Activated CD8-positive, alpha-beta memory T cell treated with anti-CD3 and anti-CD28 coated beads for 36 hours (primary cell): Measurements from ENCODE around the gene ADAMTS15. TPM values are rescaled to one million over a fixed set of nuclear protein-coding genes. Genes with fewer than 3 reads are reported as not detected.

Experiments
- CTCF ChIA-PET: fragments of 350-600 bp; sonication (Branson Sonifier 250); formaldehyde crosslinking; loops from one replicate; lab custom pipeline; 2021; ENCODE audit warnings: antibody characterized with exemption; lab: Charles Lee
- POLR2A ChIA-PET: fragments of 350-600 bp; sonication (Branson Sonifier 250); formaldehyde crosslinking; loops from one replicate; lab custom pipeline; 2021; ENCODE audit warnings: antibody characterized with exemption; lab: Charles Lee
- total RNA-seq, 2 experiments: library from RNA; stranded (reverse); gene quantifications; one replicate each; pipeline ENCODE4 v1.2.3, GENCODE V29; 2021

Gene ADAMTS15, protein sequence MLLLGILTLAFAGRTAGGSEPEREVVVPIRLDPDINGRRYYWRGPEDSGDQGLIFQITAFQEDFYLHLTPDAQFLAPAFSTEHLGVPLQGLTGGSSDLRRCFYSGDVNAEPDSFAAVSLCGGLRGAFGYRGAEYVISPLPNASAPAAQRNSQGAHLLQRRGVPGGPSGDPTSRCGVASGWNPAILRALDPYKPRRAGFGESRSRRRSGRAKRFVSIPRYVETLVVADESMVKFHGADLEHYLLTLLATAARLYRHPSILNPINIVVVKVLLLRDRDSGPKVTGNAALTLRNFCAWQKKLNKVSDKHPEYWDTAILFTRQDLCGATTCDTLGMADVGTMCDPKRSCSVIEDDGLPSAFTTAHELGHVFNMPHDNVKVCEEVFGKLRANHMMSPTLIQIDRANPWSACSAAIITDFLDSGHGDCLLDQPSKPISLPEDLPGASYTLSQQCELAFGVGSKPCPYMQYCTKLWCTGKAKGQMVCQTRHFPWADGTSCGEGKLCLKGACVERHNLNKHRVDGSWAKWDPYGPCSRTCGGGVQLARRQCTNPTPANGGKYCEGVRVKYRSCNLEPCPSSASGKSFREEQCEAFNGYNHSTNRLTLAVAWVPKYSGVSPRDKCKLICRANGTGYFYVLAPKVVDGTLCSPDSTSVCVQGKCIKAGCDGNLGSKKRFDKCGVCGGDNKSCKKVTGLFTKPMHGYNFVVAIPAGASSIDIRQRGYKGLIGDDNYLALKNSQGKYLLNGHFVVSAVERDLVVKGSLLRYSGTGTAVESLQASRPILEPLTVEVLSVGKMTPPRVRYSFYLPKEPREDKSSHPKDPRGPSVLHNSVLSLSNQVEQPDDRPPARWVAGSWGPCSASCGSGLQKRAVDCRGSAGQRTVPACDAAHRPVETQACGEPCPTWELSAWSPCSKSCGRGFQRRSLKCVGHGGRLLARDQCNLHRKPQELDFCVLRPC
- not detected for total RNA-seq

DNA sequence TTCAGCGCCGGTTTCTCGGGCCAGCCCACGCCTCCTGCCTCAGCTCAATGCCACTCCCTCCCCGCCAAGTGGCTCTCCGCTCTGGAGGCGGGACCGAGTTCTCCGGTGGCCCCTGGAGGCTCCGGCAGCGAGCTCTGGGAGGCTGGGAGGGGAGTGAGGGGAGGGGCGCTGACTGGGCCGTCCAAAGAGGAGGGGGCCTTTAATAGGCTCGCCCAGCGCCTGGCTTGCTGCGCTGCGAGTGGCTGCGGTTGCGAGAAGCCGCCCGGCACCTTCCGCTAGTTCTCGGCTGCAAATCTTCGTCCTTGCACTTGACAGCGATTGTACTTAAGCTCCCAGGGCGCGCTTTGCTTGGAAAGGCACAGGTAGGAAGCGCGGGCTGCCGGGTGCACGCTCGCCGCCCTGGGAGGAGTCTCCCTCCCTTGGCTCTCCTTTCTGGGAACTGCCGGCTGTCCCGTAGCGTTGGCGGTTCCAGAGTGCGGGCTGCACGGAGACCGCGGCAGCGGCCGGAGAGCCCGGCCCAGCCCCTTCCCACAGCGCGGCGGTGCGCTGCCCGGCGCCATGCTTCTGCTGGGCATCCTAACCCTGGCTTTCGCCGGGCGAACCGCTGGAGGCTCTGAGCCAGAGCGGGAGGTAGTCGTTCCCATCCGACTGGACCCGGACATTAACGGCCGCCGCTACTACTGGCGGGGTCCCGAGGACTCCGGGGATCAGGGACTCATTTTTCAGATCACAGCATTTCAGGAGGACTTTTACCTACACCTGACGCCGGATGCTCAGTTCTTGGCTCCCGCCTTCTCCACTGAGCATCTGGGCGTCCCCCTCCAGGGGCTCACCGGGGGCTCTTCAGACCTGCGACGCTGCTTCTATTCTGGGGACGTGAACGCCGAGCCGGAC lies at the start of gene ADAMTS15:
ADAMTS15 (plus strand) TSS at position 230 of the 894 bp plus-strand sequence; CDS start at position 559, 329 bp downstream.
- CTCF ChIA-PET: interaction anchor here (0.7 to 2.3 kb wide), 3 partner anchors 14 to 413 kb away, joined by 3 to 8 read pairs (median 6); no protein-coding TSS in a partner anchor
- POLR2A ChIA-PET: no interaction called here

DNA sequence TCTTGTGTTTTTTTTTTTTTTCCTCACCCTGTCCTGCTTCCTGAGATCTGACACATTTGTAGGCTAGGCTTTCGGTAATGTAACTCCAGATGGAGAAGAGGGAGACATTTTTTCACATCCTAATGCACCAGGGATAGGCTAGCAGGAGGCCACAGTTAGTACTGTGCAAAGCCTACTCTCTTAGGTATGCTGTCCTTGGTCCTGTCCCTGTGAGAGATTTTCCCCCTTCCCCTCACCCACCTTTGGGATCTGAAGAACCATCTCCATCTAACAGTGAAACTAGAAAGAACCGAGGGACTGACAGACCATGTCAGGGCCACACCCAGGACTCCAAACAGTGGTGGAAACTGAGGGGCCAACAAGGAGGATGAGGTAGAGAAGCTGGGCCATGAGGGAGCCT lies 49.2 kb upstream of the ADAMTS15 start:
- ChIA-PET POLR2A (no interaction called here), CTCF (interaction anchor here (0.7 to 0.9 kb wide), 2 partner anchors 9 kb away, joined by 3 read pairs; no protein-coding TSS in a partner anchor)

DNA sequence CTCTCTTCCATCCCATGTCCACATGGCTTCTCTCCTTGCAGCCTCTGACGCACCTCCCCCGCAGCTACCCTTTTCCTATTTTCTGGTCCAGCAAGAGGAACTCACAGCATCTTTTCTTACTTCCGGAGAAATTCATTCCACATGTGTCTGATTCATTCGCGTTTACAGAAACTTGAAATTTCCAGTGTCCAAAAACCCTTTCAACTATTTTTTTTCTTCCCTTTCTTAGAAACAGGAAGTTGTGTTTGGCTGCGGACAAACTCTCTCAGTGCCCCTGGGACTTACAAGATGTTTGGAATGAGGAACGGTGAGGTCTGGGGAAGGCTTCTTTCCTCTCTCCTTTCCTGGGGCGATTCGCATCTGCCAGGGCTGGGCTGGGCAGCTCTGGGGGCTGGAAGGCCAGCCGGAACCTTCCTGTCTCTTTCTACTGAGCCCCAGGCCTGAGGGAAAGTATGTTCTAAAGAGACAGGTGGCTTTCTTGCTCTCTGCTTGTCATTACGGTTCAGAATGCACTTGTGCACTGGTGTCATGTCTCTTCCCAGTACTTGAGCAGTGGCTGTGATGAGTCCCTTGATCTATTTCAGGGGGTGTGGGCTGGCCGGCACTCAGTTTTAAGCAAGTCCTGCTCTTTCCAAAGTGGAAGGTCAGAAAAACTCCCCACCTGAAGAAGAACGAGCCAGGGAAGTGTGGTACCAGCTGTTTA lies 47.5 kb upstream of the ADAMTS15 start:
- ChIA-PET CTCF (no interaction called here), POLR2A (no interaction called here)

GRCh38 chr11:130402570-130402969 lies 45.9 kb upstream of the ADAMTS15 start:
- ChIA-PET POLR2A (interaction anchor here (0.6 kb wide), 1 partner anchor 704 kb away, joined by 3 read pairs; no protein-coding TSS in a partner anchor), CTCF (no interaction called here)

DNA sequence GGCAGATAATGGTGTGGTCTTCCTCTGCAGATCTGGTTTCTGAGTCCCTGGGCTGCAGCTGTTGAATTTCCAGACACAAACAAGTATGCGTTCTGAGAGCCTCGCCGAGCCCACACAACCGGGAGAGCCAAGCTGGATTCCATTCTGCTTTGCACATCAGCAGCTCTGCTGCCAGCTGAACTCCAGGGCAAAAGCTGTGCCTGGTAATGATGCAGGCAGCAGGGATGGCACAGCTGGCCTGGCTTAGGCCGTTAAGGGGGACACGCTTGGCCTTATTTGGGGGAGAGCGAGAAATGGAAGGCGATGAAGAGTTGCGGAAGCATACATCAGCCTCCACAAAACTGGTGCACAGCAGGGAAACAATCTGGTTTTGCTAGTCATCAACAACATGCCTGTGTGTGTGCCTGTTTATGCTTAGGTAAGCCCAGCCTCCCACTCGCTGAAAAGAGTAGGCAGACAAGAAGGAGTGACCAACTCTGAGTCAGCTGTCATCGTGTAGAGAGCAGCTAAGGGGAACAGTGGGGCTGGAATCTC lies 45.1 kb upstream of the ADAMTS15 start:
- POLR2A ChIA-PET: no interaction called here
- CTCF ChIA-PET: no interaction called here

DNA sequence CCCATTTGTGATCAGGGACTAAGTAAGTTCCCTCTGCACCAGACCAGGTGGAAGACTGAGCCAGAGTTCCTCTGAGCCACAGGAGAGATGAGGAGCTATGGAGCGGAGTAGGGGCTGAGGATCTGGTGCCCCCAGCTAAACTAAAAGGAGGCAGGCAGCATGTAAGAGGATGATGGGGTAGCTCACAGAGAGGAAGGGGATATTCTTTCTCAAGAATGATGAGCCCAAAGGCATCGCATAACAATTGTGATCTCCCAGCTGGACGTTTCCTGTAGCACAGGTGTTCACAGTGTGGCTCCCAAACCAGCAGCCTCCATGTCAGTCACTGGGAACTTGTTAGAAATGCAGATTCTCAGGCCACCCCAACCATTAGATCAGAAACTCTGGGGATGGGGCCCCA lies 44.5 kb upstream of the ADAMTS15 start:
- POLR2A ChIA-PET: no interaction called here
- CTCF ChIA-PET: no interaction called here

DNA sequence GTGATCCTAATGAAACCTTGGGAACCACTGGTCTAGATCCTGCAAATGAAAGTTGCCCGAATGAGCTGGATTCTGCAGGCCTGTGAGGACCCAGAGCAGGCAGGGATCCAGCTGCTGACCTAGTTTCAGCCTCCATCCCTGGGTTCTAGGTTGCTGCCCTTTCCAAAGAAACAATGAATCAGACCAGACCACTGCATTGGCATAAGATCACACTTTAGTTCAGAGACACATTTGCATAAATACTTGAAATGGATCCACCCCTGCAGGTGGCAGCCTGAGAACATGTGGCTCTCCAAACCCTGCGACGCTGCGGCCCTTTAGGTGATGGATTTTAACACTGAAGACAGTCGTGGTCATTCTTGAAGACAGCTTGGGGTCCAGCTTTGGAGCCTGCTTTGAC lies 43.7 kb upstream of the ADAMTS15 start:
- POLR2A ChIA-PET: no interaction called here
- CTCF ChIA-PET: no interaction called here

DNA sequence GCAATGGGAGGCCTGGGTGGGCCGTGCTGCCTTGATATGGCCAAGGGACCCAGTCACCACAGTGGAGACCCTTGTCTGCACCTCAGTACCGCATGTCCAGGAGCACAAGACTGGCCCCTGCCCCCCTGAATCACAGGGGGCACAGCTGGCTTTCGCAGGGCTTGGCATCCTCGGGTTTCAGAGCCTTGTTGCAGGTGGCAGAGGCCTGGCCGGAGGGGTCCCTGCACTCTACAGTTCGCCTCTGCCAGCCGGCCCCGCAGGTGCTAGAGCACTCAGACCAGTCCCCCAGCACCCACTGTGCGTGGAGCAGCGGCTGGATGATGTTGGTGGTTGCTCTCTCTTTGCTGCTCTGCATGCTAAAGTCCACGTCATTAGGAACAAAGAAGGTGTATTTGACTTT lies 43.0 kb upstream of the ADAMTS15 start:
- ChIA-PET POLR2A (no interaction called here), CTCF (no interaction called here)

GRCh38 chr11:130407978-130408377 lies 40.5 kb upstream of the ADAMTS15 start:
- POLR2A ChIA-PET: no interaction called here
- CTCF ChIA-PET: no interaction called here

GRCh38 chr11:130408401-130408890 lies 40.0 kb upstream of the ADAMTS15 start:
- POLR2A ChIA-PET: no interaction called here
- CTCF ChIA-PET: no interaction called here

DNA sequence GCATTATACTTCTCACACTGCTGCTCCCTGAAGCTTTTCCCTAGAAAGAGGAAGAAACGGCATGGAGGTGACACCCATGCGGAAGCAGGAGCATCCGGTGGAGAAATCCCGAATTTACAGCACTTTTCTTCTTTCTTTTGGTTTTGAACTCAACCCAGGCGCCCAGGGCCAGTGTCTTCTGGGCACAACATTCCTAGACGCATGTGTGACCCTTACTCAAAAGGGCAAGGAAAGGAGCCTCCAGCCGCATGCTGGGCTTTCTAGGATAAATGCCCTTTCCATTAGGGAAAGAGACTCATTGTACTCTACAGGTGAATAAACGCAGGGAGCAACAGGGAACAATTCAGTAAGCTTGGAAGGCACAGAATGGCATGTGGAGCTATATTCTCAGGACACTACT lies 39.5 kb upstream of the ADAMTS15 start:
- CTCF ChIA-PET: no interaction called here

GRCh38 chr11:130409594-130410388 lies 38.7 kb upstream of the ADAMTS15 start:
- CTCF ChIA-PET: no interaction called here
- POLR2A ChIA-PET: no interaction called here

More for the DNA sequence above, 39.5 kb upstream of the ADAMTS15 start:
- POLR2A ChIA-PET: no interaction called here

GRCh38 chr11:130411223-130411622 lies 37.2 kb upstream of the ADAMTS15 start:
- POLR2A ChIA-PET: no interaction called here
- CTCF ChIA-PET: no interaction called here

GRCh38 chr11:130413405-130414106 lies 34.9 kb upstream of the ADAMTS15 start:
- POLR2A ChIA-PET: no interaction called here
- CTCF ChIA-PET: interaction anchor here (1.1 kb wide), 1 partner anchor 449 kb away, joined by 3 read pairs; no protein-coding TSS in a partner anchor

GRCh38 chr11:130414107-130415080 lies 34.1 kb upstream of the ADAMTS15 start:
- ChIA-PET CTCF (interaction anchor here (1.1 kb wide), 1 partner anchor 448 kb away, joined by 3 read pairs; no protein-coding TSS in a partner anchor), POLR2A (no interaction called here)
